ENCODE results near the gene RPS23.
A peak's percentile ranks its signal among the peaks of the same experiment; 100 is the strongest.

Gene RPS23

DNA sequence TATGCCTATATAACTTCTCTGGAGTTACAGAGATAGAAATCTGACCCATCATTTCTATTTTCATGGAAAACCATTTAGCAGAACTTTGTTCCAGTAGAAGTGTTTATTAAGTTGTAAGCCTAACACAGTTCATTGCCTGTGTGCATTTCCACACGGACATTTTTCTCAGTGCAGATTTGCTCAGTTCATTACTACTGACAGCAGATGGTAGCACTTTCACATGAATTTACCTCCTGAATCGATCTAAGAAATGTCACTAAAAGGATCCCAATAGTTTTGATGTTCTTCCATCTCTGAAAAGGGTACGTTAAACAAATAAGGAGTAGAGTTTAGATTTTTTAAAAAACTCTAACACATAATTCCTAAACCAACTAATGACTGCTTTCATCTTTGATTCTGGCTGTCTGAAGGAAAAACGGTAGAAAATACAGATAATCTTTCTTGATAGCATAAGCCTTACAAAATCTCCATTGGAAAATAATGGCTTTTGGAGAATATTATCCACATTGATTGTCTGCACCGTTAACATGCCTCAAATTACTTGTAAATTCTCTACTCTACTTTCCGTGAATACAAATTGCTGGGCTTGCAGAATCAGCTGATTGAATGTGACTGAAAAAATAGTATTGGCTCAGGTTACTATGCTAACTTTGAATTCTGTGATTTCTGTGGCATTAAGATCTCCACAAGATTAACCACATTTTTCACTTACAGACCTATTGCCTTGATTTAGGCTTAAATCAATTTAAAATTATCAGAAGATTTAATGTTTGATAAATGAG, 33.1 kb downstream of the RPS23 start:
- no peak for DNase-seq (ENCODE audit: low read depth)

DNA sequence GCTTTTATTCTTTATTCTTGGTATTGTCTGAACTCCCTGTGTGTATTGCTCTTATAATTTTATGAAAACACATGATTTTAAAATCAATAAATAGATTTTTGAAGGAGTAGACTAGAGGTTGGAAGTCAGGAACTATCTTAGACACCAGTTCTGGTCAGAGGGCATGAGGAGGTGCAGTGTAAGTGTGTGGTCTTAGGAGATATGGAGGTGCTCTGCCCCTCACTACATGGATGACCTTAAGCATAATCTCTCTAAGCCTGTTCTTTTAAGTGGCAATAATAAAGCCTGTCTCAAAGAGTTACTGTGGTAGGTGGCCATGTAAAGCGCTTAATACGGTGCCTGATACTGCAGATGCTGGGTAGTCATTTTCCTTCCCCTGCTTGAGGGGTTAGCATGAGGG, 34.0 kb downstream of the RPS23 start:
- DNase-seq (ENCODE audit: low read depth), result no peak

- DNase-seq (ENCODE audit: low read depth), result no peak
Measured at GRCh38 chr5:82234885-82235284, 43.3 kb downstream of the RPS23 start.

DNA sequence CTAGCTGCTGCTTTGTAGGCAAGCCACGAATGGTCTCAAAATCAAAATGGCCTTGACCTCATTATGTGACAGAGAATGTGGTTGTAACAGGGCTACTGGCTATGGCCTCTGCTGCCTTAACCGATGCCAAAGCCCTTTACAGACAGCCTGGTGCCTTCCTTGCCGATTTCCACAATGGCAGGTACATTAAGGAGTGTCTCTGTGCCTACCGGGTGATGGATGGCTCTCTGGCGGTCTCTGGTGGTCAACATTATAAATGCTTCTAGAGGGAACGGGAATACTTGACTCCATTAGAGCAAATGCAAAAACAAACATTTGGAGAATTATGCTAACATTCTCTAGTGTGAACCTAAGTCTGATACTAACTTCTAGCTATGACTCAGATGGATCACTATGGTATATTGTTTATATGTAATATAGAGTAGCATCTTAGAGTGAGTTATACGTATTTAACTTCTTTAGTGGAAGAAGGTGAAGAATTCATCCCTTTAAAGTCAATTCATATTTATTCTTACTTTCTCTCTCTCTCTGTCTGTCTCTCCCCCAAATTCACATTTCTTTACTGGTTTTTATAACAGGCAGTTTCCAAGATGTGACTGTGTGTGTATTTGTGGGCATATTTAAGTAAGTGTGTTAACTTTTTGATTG, 52.5 kb downstream of the RPS23 start:
- peak; percentile 70 for DNase-seq (ENCODE audit: low read depth)
